ENCODE measurements around the gene LHFPL3.

GRCh38 chr7:104499975-104500374 lies 171.6 kb downstream of the LHFPL3 start:
- TF ChIP-seq, protein P1, sequence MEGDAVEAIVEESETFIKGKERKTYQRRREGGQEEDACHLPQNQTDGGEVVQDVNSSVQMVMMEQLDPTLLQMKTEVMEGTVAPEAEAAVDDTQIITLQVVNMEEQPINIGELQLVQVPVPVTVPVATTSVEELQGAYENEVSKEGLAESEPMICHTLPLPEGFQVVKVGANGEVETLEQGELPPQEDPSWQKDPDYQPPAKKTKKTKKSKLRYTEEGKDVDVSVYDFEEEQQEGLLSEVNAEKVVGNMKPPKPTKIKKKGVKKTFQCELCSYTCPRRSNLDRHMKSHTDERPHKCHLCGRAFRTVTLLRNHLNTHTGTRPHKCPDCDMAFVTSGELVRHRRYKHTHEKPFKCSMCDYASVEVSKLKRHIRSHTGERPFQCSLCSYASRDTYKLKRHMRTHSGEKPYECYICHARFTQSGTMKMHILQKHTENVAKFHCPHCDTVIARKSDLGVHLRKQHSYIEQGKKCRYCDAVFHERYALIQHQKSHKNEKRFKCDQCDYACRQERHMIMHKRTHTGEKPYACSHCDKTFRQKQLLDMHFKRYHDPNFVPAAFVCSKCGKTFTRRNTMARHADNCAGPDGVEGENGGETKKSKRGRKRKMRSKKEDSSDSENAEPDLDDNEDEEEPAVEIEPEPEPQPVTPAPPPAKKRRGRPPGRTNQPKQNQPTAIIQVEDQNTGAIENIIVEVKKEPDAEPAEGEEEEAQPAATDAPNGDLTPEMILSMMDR (CRISPR knock-in tag; IDR thresholded peaks at IDR 0.05): no peak
- TF ChIP-seq ZBED4 (CRISPR knock-in tag; IDR thresholded peaks at IDR 0.05; ENCODE audit: borderline replicate concordance) (no peak), ZBTB49 (CRISPR knock-in tag; IDR thresholded peaks at IDR 0.05; ENCODE audit: borderline replicate concordance) (no peak), YY1 (IDR thresholded peaks at IDR 0.05; ENCODE audit: insufficient read depth, insufficient replicate concordance, low read depth, low read length) (no peak), CHD2 (IDR thresholded peaks at IDR 0.05; ENCODE audit: low read depth, low read length) (no peak), USF2 (IDR thresholded peaks at IDR 0.05; ENCODE audit: low read depth, low read length) (no peak), USF2 (CRISPR knock-in tag; IDR thresholded peaks at IDR 0.05; ENCODE audit: borderline replicate concordance) (no peak), MTA1 (CRISPR knock-in tag; IDR thresholded peaks at IDR 0.05; ENCODE audit: borderline replicate concordance) (no peak), REXO4 (CRISPR knock-in tag; IDR thresholded peaks at IDR 0.05; ENCODE audit: borderline replicate concordance) (no peak), FOXA3 (CRISPR knock-in tag; IDR thresholded peaks at IDR 0.05) (no peak)
